ENCODE measurements around the gene LY6G5C. TPM values are rescaled to one million over a fixed set of nuclear protein-coding genes. Genes with fewer than 3 reads are reported as not detected.

The LY6G5C gene
- total and polyA plus RNA-seq, 9 of the 15 experiments (the other 6 are each of a cell fraction or from before 2014, with no cell fraction given): 0.10 to 0.67 (median 0.46) TPM; not detected in 4

DNA sequence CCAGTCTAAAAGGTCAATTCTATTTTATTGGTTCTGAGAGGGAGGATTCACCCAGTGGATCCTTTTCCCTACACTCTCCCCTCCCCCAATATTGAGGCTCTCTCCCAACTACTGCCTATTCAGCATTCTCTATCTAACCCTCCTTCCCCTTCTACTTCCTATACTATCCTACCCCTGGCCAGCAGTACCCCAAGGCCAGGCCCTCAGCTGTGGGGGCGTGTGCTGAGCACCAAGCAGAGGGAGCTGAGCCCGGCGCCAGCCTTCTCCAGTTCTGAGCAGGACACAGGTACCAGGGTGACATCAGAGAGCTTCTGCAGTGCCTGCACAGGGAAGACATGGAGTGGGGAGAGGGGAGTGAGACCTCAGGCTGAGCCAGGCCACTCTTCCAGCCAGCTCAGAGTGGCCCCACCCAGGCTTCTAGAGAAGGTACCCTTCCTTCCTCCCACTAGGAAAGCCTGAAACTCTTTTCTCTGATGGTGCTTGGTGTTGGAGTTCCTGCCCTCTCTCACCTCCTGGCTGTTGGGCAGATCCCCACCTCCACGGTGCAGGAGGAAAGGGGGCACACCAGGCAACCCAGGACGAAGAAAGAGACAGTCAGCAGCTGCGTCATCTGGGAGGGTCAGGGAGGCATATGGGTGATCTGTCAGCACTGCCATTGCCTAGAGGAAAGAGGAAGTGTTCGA, 46.3 kb upstream of the LY6G5C start (continued):
- no peak for TF ChIP-seq PURB (CRISPR knock-in tag; IDR thresholded peaks at IDR 0.05; ENCODE audit: low read depth)
- TF ChIP-seq, protein P1, sequence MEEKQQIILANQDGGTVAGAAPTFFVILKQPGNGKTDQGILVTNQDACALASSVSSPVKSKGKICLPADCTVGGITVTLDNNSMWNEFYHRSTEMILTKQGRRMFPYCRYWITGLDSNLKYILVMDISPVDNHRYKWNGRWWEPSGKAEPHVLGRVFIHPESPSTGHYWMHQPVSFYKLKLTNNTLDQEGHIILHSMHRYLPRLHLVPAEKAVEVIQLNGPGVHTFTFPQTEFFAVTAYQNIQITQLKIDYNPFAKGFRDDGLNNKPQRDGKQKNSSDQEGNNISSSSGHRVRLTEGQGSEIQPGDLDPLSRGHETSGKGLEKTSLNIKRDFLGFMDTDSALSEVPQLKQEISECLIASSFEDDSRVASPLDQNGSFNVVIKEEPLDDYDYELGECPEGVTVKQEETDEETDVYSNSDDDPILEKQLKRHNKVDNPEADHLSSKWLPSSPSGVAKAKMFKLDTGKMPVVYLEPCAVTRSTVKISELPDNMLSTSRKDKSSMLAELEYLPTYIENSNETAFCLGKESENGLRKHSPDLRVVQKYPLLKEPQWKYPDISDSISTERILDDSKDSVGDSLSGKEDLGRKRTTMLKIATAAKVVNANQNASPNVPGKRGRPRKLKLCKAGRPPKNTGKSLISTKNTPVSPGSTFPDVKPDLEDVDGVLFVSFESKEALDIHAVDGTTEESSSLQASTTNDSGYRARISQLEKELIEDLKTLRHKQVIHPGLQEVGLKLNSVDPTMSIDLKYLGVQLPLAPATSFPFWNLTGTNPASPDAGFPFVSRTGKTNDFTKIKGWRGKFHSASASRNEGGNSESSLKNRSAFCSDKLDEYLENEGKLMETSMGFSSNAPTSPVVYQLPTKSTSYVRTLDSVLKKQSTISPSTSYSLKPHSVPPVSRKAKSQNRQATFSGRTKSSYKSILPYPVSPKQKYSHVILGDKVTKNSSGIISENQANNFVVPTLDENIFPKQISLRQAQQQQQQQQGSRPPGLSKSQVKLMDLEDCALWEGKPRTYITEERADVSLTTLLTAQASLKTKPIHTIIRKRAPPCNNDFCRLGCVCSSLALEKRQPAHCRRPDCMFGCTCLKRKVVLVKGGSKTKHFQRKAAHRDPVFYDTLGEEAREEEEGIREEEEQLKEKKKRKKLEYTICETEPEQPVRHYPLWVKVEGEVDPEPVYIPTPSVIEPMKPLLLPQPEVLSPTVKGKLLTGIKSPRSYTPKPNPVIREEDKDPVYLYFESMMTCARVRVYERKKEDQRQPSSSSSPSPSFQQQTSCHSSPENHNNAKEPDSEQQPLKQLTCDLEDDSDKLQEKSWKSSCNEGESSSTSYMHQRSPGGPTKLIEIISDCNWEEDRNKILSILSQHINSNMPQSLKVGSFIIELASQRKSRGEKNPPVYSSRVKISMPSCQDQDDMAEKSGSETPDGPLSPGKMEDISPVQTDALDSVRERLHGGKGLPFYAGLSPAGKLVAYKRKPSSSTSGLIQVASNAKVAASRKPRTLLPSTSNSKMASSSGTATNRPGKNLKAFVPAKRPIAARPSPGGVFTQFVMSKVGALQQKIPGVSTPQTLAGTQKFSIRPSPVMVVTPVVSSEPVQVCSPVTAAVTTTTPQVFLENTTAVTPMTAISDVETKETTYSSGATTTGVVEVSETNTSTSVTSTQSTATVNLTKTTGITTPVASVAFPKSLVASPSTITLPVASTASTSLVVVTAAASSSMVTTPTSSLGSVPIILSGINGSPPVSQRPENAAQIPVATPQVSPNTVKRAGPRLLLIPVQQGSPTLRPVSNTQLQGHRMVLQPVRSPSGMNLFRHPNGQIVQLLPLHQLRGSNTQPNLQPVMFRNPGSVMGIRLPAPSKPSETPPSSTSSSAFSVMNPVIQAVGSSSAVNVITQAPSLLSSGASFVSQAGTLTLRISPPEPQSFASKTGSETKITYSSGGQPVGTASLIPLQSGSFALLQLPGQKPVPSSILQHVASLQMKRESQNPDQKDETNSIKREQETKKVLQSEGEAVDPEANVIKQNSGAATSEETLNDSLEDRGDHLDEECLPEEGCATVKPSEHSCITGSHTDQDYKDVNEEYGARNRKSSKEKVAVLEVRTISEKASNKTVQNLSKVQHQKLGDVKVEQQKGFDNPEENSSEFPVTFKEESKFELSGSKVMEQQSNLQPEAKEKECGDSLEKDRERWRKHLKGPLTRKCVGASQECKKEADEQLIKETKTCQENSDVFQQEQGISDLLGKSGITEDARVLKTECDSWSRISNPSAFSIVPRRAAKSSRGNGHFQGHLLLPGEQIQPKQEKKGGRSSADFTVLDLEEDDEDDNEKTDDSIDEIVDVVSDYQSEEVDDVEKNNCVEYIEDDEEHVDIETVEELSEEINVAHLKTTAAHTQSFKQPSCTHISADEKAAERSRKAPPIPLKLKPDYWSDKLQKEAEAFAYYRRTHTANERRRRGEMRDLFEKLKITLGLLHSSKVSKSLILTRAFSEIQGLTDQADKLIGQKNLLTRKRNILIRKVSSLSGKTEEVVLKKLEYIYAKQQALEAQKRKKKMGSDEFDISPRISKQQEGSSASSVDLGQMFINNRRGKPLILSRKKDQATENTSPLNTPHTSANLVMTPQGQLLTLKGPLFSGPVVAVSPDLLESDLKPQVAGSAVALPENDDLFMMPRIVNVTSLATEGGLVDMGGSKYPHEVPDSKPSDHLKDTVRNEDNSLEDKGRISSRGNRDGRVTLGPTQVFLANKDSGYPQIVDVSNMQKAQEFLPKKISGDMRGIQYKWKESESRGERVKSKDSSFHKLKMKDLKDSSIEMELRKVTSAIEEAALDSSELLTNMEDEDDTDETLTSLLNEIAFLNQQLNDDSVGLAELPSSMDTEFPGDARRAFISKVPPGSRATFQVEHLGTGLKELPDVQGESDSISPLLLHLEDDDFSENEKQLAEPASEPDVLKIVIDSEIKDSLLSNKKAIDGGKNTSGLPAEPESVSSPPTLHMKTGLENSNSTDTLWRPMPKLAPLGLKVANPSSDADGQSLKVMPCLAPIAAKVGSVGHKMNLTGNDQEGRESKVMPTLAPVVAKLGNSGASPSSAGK (IDR thresholded peaks at IDR 0.05): no peak
- no peak for TF ChIP-seq TBP (optimal IDR thresholded peaks at IDR 0.05; ENCODE audit: low read depth, low read length)
- TF ChIP-seq ZNF511 (CRISPR knock-in tag; IDR thresholded peaks at IDR 0.05): no peak
- no peak for TF ChIP-seq ZNF717 (CRISPR knock-in tag; IDR thresholded peaks at IDR 0.05)
- TF ChIP-seq ZNF212 (CRISPR knock-in tag; IDR thresholded peaks at IDR 0.05): no peak
- TF ChIP-seq ZNF449 (CRISPR knock-in tag; IDR thresholded peaks at IDR 0.05): 0 out of 2 replicates have a peak, but pooled peaks have one; percentile 45
- TF ChIP-seq CHD4 (IDR thresholded peaks at IDR 0.05; ENCODE audit: insufficient read depth, insufficient replicate concordance, low read depth, low read length, poor library complexity, severe bottlenecking): no peak
- TF ChIP-seq ZNF12 (CRISPR knock-in tag; IDR thresholded peaks at IDR 0.05): no peak
- no peak for TF ChIP-seq ZNF280A (IDR thresholded peaks at IDR 0.05; ENCODE audit: low read depth, partially characterized antibody)
- no peak for TF ChIP-seq KAT8 (IDR thresholded peaks at IDR 0.05; ENCODE audit: low read depth)
- no peak for TF ChIP-seq ZNF76 (CRISPR knock-in tag; IDR thresholded peaks at IDR 0.05; ENCODE audit: borderline replicate concordance)
